GM12874 (cell line): Measurements from ENCODE around the gene NUDT9.

Experiments used
- CTCF ChIP-seq: IDR thresholded peaks from 2 replicates; pipeline ENCODE4 v1.5.1; 2011; ENCODE audit warnings: low read depth, mild to moderate bottlenecking, control low read depth, low read length, moderate library complexity; ENCODE audit not compliant: insufficient read depth

The NUDT9 gene

DNA sequence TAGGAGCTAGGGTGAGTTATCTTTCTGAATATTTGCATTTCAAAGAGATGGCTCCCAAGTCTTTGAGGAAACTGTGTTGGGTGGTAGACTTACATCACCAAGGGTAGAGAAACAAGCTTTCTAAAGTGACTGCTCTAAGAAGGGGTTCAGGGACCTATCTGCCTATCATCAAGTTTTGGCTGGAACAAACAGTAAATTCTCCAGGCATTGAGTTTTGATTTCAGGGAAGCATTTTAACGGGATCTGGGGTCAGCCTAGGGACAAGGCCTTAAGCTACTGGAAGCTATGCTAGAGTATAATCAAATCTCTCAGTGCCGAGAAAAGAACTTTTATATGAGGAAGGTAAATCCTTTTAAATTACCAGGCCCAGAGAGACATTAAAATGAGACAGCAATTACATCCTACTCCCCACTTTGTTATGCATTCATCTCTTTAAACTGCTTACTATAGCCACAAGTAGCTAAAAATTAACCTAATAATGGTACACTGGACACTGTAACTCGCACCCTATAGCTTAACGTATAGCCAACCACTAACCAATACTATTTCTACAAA lies 2.0 kb upstream of the NUDT9 start:
- no peak for TF ChIP-seq CTCF

DNA sequence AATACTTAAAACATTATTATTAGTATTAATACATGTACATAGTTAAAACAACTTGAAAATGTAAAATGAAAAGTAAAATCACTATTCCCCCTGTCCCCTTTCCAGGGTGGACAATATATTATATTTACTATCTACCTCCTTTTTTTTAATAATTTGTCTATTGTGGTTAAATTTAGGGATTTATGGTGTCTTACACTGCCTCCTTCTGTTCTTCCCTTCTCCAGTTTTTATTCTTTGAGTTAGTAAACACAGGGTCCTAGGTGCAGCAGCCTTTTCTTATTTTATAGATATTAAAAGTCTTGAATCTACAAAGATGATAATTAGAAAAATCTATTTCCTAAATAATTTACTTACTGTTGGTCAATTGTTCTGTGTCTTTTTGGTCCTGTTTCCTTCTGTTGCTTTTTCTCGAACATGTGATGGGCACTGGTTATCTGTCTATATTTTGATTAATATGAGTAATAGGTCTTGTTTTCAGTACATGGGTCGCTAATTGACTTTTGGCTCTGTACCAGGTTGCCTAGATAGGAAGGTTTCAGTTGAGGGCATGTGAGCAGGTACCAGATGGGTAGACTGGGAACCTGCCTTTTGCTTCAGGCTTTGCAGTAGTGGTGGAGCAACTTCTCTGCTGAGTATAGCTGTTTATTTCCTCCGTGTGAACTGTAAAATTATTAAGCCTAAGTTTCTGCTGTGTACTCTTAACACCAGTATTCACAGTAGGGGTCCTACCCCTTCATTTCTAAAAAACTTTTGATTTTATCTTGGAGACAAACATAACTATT lies 1.1 kb downstream of the NUDT9 start:
- no peak for TF ChIP-seq CTCF

DNA sequence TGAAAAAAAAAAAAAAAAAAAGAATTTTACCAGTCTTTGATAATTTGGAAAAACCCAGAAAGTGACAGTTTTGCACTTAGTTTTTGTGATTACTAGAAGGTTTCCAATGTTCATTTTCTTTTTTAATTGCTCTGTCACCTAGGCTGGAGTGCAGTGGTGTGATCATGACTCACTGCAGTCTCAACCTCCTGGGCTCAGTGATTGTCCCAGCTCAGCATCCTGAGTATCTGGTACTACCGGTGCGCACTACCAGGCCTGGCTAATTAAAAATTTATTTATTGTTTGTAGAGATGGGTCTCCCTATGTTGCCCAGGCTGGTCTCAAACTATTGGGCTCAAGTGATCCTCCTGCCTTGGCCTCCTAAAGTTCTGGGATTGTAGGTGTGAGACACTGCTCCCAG lies 3.3 kb downstream of the NUDT9 start:
- TF ChIP-seq CTCF, result no peak

DNA sequence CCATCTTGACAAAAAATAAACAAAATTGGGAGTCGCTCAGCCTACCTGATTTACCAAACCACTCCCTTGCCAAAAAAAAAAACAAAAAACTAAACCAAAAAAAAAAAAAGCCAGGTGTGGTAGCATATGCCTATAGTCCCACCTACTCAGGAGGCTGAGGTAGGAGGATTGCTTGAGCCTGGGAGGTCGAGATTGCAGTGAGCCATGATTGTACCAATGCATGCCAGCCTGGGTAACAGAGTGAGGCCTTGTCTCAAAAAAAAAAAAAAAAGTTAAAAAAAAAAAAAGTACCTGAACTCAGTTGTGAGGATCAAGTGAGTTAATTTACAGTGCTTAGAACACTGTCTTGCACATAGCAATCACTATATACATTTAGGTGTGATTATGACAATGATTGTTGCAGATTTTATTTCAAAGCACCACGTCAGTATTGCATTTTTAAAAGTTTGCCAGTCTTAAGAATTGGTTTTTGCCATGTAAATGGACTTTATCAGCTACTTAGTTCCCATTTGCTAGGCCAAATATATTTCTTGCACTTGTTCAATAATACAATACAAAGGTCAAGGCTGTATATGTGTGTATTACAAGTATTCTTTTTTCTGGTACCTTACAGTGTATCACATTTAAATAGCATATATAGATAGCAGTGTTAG lies 4.6 kb downstream of the NUDT9 start:
- no peak for TF ChIP-seq CTCF

DNA sequence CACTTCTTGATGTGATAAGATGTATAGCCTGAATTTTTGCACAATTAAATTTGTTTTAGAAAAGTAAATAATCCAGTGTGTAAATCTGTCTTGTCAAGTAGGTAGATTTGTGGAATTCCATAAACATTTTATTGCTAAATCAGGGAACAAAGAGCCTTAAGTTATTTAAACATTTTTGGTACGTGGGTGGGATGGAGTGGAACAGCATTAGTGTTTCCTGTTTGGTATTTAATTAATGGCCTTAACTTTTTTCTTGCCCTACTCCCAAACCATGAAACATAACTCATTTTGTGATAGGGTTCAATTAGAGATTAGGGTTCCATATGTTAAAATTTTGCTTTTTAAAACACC lies 5.1 kb downstream of the NUDT9 start:
- TF ChIP-seq CTCF, result no peak

- no peak for TF ChIP-seq CTCF
These were observed 6.6 kb downstream of the NUDT9 start for GRCh38 chr4:87428979-87429378.

GRCh38 chr4:87430038-87430437 lies 7.7 kb downstream of the NUDT9 start:
- no peak for TF ChIP-seq CTCF
